Body of pancreas (tissue), 4 donors: ENCODE data around the gene MCTP2.

ENCODE experiments used
- POLR2A ChIP-seq, 3 donors: fragments of 450-650 bp; IDR thresholded peaks; one replicate each; pipeline ENCODE4 v1.6.1; 2016; ENCODE audit warnings: antibody characterized with exemption in 3 of 3, mild to moderate bottlenecking in 2 of 3
- TF ChIP-seq, protein P1 (sequence below), 7 experiments: fragments of 450-650 bp in 4 of 7; fragments of 200-600 bp in 3 of 7; sonication (generic) in 3 of 7; IDR thresholded peaks; one replicate each; pipeline ENCODE4 v1.5.1; 2016 to 2019; ENCODE audit warnings: antibody characterized with exemption in 7 of 7

DNA sequence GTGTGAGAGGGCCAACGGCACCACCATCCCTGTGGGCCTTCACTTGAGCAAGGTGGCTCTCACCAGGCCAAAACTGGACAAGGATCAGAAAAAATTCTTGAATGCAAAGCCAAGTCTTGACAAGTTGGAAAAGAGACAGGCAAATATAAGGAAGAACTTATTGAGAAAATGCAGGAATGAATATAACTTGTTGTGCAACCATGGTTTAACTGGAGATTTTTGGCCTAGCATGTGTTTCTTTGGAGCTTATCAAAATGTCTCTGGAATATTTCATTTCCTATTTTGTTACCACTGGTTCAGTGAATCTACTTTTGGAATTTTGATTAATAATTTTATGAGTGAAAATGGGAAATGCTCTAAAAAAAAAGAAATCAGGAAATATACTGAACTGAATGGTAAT, 42.5 kb downstream of the MCTP2 start:
- TF ChIP-seq, protein P1, sequence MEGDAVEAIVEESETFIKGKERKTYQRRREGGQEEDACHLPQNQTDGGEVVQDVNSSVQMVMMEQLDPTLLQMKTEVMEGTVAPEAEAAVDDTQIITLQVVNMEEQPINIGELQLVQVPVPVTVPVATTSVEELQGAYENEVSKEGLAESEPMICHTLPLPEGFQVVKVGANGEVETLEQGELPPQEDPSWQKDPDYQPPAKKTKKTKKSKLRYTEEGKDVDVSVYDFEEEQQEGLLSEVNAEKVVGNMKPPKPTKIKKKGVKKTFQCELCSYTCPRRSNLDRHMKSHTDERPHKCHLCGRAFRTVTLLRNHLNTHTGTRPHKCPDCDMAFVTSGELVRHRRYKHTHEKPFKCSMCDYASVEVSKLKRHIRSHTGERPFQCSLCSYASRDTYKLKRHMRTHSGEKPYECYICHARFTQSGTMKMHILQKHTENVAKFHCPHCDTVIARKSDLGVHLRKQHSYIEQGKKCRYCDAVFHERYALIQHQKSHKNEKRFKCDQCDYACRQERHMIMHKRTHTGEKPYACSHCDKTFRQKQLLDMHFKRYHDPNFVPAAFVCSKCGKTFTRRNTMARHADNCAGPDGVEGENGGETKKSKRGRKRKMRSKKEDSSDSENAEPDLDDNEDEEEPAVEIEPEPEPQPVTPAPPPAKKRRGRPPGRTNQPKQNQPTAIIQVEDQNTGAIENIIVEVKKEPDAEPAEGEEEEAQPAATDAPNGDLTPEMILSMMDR (IDR thresholded peaks at IDR 0.05) = no peak
- TF ChIP-seq POLR2A (IDR thresholded peaks at IDR 0.05) = no peak
